H1 (cell line): Measurements from ENCODE around the gene ADCY9.
"Not testable (repeated sequence)": the region's sequence is repeated elsewhere in the genome, so short reads cannot be mapped to it uniquely, and the experiment has no call there.

Experiments used
- CREB1 ChIP-seq: IDR thresholded peaks from 2 replicates; pipeline ENCODE4 v1.6.1; 2012; ENCODE audit warnings: inconsistent platforms
- EZH2 ChIP-seq: fragments of 200-600 bp; sonication (generic); IDR thresholded peaks from 2 replicates; pipeline ENCODE4 v1.7.1; 2012; ENCODE audit warnings: low read depth, mild to moderate bottlenecking, moderate library complexity, low read length, inconsistent platforms; ENCODE audit not compliant: severe bottlenecking
- POLR2AphosphoS5 ChIP-seq: IDR thresholded peaks from 2 replicates; pipeline ENCODE4 v1.6.1; 2011; ENCODE audit warnings: low read depth, low read length
- TAF1 ChIP-seq: IDR thresholded peaks from 2 replicates; pipeline ENCODE4 v1.6.1; 2011; ENCODE audit warnings: mild to moderate bottlenecking, low read depth, low read length
- TAF7 ChIP-seq: optimal IDR thresholded peaks from 2 replicates; pipeline ENCODE3; 2011; ENCODE audit warnings: low read depth, mild to moderate bottlenecking, inconsistent platforms, low read length, moderate library complexity, borderline replicate concordance
- TF ChIP-seq, protein P1 (sequence below): IDR thresholded peaks from 2 replicates; pipeline ENCODE4 v1.6.1; 2012; ENCODE audit warnings: inconsistent platforms

- not testable (repeated sequence) for TF ChIP-seq EZH2, TAF7, TAF1, POLR2AphosphoS5, CREB1
- TF ChIP-seq, protein P1, sequence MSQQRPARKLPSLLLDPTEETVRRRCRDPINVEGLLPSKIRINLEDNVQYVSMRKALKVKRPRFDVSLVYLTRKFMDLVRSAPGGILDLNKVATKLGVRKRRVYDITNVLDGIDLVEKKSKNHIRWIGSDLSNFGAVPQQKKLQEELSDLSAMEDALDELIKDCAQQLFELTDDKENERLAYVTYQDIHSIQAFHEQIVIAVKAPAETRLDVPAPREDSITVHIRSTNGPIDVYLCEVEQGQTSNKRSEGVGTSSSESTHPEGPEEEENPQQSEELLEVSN: not testable (repeated sequence)
Observed at GRCh38 chr16:4073150-4073549, 43.1 kb downstream of the ADCY9 start.
